HG03457 (cell line): ENCODE measurements around the gene FIBP.

Experiments
- ATAC-seq: cut with Tn5 transposase; IDR thresholded peaks from one replicate; pipeline ENCODE4 v1.9.1; 2021; ENCODE audit warnings: moderate number of reproducible peaks; ENCODE audit not compliant: unreplicated experiment

Gene FIBP

DNA sequence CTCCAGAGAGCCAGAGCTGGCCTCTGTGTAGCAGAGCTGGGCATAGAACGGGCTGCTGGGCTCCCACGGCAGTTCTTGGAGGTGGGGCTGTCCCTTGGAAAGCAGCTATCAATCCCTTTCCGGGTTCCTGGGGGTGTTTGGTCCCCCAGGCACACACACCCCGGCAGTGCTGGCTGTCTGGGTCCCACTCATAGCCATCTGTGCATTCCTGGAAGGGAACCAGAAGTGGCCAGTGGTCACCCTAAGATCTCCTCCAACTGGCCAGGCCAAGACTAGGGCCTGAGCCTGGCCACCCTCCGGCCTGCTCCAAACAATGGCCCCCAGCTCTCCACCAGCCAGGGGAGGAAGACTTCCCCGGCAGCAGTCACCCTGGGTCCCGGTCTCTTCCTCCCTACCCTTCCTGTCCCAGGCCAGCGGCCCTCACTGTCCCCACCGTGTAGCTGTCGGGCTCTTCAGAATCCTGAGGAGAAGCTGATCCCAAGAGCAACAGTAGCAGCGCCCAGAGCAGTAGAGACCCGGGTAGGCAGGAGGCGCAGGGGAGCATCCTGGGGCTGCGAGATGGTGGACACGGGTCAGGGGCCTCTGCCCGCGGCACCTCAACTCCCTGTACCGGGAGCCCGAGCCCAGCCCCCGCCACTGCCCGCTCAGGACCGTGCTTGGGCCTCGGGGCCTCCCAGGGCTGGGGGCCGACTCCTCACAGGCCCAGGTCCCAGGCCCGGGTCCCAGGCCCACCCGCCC, 16.3 kb downstream of the FIBP start:
- no peak for ATAC-seq

DNA sequence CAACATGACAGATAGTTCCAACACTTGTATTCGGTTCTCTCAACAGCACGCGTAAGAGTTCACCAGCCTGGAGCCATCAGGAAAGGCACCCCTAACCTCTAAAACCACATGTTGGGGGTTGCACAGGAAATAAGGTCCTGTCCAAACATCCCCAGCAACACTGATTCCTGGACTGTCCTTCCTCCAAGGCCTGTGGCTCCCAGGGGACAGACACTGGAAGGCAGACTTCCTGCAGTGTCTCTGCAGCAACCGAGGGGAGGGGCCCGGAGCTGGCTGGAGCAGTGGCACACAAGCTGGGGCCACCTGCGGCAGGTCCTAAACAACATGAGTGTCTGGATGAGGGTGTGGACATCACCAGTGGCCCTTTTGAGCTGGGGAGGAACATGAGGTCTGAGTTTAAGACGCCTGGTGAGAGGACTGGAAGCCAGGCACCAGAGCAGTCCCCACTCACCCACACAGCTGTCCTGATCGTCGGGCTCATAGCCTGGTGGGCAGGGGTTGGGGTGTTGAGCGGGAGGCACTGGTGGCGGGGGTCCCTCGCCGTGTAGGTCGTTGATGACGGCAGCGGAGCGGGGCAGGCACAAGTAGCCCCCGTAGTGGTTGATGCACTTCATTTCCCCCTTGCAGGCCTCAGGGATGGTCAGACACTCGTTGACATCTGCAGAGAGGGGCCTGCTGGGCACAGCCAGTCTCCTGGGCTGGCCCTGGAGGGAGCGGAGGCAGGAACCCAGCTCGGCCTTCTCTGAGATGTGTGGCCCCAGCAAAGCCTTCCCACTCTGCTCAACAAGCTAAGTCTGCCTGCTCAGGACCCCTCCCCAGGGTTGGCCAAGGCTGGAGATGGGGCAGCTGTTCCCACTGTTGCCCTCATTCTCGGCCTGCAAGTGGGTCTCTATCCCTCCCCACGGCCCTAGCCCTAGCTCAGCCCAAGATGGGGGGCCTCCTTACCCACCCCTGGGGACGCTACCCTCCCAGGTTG, 17.3 kb downstream of the FIBP start:
- ATAC-seq, result no peak

DNA sequence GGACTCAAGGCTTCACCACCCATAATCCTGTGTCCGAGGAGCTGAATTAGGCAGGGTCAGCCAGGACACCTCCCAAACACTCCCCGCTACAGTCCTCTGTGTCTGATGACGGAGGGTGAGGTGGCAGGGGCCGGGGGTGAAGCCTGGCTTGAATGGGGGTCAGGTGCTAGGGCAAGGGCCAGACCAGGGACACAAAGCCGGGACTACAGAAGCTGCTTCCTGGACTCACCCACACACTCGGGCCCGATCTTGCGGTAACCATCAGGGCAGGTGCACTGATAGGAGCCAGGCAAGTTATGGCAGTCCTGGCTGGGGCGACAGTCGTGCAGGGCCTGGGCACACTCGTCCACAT, 18.0 kb downstream of the FIBP start:
- ATAC-seq, result no peak

DNA sequence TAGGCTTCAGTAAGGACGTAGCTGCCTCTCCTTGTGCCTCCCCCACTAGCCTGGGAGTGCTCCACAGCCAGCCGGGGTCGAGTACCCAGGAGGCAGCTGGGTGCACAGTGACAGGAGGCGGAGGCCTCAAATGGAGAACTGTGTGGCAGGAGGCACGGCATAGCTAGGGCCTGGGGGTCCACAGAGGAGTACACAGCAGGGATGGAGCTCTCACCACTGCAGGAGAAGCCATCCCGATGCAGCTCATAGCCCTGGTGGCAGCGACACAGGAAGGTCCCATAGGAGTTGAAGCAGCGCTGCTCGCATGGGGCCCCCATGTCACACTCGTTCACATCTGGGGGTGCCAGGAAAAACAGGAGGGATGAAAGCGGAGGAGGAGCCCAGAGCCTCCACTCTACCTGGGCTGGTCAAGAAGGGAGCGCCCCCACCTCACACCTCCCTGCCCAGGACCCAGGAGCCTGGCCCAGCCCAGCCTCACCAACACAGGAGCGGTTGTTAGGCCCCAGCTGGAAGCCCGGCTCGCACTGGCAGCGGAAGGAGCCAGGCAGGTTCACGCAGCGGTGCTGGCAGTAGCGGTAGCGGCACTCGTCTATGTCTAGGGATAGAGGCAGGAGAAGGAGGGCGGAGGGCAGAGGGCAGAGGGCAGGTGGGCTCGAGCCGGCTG, 18.5 kb downstream of the FIBP start:
- no peak for ATAC-seq

DNA sequence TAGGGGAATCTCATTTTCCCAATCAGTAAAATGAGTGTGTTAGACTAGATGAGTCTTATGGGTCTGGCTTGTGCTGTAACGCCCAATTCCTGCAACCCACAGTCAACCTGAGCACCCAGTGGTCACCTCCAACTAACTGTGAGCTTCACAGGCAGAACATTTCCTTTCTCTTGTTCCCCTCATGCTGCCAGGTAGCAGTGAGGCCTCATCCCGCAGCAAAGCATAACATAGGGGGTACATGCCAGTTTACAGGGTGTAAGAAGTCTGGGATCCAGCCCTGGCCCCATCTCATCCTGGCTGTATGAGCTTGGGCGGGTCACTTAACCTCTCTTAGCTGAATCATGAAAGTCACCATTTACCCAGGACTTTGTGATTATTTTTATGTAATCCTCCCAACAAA, 19.4 kb downstream of the FIBP start:
- ATAC-seq, result no peak

DNA sequence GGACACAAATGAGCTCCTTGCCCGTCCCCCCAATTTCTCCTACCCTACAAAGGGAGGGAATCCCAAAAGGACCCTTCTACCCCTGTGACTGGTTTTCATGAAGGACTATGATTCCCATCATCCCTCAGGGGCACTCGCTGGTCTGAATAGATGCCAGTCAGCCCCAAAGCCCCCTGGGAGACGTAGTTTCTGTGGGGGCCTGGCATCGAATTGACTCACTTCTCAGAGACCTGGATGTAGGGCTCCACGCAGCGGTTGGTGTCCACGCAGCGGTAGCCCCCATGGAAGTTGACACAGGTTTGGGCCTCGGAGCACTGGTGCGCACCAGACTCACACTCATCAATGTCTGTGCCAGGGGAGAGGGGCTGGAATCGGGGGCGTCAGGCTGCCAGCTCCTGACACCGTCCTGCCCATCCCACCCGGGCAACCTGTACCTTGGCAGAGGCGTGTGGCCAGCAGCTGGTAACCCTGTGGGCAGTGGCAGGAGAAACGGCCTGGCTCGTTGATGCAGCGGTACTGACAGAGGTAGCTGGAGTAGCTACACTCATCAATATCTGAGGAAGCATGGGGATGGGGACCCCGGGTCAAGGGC, 20.1 kb downstream of the FIBP start:
- ATAC-seq, result no peak

DNA sequence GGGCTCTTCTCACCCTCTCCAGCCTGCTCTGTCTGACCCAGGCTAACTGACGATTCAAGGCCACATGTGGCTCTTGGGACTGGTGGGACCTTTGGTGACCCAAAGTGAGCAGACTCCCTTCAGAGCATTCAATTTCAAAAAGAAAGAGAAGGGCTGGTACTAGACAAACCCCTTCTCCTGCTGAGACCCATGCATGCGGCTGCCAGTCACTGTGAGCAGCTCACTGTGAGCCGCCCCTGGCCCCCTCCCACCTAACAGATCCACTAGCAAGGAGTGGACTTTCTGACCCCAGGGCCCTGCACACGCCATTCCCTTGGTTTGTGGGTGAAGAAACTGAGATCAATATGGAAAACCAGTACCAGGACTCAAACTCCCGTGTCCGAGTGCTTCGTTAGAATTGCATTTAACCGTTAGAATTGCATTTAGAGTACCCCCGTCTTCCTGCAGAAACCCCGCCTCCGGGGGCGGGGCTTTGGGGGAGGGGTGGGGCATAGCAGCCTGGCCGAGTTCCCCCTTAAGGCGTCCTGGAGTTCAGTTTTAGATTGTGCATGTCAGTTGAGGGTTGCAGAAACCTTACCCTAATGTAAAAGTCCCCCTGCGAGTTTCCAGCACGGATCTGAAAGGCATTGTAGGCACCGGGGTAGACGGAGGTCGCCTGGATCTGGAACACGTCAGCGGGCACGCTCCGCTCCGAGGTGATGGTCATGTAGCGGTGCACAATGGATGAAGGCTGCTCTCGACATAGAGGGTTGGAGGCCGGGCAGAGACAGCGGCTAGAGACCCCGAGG, 20.8 kb downstream of the FIBP start:
- no peak for ATAC-seq

DNA sequence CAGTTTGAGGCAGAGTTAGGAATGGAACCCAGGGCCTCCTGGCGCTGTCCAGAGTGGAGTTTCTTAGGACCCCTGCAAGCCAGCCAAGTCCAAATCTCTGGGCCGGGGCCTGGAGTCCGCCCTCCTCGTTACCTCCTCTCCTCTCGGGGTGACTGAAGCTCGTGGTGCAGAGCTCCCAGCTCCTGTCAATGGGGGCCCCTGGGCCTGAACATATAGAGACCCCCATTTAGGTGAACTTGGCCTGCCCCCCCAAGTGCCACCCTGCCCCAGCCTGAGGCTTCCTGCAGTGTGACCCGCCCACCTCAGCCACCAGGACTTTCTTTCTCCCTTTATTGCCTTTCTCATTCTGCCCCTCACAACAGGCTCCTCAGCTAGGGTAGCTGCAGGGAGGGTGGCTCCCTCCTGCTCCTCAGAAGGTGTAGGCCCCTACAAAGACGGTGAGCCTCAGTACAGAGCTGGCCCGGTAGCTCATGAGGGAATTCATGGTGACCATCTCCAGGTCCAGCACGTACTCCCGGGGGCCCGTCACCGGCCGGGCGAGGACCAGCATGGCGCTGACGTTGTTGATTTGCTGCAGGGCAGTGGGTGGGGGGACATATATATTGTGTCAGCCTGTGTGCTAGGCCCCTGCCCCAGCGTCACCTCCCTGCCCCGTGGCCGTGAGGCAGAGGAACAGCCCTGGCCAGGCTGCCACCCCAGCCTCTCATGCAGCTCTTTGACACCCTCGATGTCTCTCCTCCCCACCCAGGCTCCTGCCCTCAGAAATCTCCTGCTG, 21.6 kb downstream of the FIBP start:
- ATAC-seq, result no peak

DNA sequence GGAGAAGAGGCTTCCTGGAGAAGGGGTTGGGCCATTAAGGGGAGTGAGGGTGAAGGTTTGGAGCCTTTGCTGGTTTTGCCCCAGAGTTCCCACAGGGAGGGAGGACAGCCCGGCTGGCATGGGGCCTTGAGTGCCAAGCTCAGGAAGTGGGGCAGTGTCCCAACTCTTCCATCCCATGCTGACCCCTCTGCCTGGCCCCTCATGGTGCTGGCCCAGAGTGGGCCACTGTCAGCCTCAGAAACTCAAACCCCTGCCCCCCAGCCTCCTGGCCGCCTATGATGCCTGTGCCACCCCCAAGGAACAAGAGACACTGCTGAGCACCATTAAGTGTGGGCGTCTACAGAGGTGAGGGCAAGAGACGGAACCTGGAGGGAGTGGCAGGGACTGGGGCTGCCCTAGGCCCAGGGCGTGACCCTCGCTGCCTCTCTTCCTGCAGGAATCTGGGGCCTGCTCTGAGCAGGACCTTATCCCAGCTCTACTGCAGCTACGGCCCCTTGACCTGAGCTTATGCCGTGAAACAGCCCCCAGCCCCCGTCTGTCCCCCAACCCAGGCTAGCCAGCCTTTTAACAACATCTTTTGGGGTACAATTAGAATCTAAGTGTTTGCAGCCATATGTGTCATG, 22.6 kb downstream of the FIBP start:
- ATAC-seq, result no peak

DNA sequence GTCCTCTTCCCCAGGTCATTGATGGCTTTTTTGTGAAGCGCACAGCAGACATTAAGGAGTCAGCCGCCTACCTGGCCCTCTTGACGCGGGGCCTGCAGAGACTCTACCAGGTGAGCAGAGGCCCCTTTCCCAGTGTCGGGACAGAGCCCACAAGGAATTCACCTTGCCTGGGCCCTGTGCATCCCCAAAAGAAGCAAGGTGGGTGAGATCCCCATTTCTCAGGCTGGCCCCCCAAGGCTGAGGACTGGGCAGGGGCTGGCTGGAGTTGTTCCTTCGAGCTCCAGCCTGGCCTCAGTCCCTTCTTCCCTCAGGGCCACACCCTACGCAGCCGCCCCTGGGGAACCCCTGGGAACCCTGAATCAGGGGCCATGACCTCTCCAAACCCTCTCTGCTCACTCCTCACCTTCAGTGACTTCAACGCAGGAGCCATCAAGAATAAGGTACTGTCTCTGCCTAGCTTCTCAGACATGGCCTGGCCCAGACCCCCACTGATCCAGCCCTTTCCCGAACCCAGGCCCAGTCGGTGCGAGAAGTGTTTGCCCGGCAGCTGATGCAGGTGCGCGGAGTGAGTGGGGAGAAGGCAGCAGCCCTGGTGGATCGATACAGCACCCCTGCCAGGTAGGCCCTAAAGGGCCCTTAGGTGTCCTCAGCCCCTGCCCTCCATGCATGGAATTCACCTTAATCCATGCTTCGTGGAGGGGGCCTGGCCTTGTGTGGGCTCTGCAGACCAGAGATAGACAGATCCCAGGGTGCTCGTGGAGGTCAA, 23.4 kb downstream of the FIBP start:
- ATAC-seq, result no peak

DNA sequence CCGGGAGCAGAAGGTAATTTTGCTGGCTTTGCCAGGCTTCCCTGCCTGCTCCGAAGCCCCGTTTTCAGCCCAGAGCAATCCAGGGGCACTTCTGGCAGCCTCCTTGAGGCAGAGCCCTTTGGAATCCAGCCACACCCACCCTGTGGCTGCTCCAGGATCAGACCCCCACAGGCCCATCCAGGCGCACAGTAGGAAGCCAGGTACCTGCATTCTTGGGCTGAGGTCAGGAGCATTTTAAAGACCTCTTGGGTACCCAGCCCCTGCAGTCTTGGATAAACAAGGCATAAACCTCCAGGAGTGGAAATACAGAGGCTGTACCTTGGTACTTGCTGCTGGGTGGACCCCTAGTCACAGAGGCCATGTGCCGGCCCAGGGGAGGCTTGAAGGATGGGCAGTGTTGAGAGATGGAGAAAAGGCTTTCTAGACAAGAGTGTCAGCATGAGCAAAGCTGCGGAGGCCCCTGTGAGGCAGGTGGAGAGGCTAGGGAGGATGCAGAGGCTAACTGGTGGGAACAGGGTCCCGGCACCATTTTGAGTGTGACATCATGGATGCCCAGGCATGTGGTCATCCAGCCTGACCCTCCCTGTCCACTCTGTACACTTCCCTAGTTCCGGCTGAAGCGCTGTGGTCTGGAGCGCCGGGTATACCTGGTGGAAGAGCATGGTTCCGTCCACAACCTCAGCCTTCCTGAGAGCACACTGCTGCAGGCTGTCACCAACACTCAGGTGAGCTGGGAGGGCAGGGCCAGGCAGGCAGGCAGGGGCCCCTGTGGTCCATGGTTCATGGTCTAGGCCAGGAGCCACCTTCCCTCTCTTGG, 24.2 kb downstream of the FIBP start:
- no peak for ATAC-seq

DNA sequence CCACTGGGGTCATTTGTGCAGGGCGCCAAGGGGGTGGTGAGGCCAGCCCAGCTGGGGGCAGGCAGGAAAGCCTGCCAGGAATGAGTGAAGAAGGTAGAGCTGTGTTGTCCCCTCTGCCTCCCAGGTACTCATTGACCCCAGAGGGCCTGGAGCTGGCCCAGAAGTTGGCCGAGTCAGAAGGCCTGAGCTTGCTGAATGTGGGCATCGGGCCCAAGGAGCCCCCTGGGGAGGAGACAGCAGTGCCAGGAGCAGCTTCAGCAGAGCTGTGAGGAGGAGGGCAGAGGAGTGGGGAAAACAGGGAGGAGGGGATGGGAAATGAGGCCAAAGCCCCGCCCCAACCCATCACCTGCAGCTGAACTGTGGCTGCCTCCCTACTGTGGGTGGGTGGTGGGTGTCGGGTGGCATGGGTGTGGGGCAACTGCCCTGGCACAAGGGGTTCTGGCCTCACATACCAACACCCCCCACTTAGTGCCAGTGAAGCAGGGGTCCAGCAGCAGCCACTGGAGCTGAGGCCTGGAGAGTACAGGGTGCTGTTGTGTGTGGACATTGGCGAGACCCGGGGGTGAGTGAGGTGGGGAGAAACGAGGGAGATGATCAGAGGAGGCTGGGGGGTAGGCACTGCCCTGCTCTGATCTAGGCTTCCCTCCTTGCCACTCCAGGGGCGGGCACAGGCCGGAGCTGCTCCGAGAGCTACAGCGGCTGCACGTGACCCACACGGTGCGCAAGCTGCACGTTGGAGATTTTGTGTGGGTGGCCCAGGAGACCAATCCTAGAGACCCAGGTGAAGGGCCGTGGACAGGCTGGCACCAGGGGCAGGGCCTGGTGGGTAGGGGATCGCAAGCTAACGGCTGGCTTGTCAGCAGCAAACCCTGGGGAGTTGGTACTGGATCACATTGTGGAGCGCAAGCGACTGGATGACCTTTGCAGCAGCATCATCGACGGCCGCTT, 25.1 kb downstream of the FIBP start:
- ATAC-seq, result no peak

DNA sequence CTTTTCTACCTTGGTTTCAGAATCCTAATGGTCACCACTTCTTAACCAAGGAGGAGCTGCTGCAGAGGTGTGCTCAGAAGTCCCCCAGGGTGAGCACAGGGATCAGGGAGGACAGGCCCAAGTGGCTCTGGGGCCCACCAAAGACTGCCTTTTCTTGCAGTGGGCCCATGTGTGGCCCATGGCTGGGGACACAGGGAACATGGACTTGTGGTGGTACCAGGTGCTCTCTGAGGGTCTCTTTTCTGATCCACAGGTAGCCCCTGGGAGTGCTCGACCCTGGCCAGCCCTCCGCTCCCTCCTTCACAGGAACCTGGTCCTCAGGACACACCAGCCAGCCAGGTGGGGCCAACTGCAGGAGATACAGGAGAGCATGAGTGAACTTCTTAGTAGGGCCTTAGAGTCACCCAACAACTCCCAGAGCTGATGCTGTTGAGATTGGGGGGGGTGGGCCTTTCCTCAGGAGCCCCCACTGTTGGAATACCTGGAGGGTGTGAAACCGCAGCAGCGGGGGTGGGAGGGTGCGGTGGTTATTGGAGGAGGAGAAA, 26.0 kb downstream of the FIBP start:
- ATAC-seq, result no peak

DNA sequence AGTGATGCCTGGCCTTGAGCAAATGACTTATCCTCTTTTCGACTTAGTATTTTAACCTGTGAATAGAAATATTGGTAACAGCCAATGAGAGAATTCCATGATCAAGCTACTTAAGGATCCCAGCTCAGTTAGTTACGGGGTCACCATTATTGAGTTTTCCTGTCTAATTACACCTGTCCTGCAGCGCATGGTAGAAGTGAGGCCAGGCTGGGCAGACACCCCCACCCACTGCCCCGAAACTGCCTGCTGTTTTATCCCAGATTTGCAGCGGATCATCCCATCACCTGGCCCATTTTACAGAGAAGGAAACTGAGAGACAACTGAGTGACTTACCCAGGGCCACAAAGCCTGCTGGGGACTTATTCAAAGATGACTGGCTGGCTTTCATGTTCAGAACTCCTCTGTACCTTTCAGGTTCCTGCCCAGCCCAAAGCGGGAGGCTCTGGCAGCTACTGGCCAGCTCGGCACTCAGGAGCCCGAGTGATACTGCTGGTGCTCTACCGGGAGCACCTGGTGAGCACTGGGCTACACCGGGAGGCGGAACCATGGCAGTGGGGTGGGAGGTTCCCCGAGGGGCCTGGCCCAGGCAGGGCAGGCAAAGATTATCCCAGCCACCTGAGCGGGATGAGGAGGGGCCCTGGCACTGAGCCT, 26.6 kb downstream of the FIBP start:
- ATAC-seq, result no peak

DNA sequence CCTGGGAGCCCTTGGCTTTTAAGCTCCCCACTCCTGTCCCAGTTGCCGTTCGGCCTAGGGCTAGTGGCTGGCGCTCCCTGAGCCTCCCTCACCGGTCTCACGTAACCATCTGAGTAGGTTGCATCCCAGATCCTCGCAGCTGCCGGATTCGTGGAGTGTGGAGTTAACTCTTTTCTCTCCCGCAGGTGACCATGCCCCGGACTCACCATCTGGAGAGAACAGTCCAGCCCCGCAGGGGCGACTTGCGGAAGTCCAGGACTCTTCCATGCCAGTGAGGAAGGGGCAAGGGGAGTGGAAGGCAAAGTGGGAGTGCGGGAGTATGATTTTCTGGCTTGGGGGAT, 27.1 kb downstream of the FIBP start:
- no peak for ATAC-seq
